GM12891 (cell line): ENCODE results near the gene BEND5.

Source experiments
- PAX5 ChIP-seq: IDR thresholded peaks from 2 replicates; pipeline ENCODE4 v1.6.1; 2011; ENCODE audit warnings: low read length, moderate library complexity, mild to moderate bottlenecking; ENCODE audit not compliant: insufficient read depth, severe bottlenecking
- POLR2A ChIP-seq: IDR thresholded peaks from 2 replicates; pipeline ENCODE4 v1.6.1; 2011; ENCODE audit warnings: low read depth, low read length, control low read depth
- POLR2AphosphoS5 ChIP-seq: IDR thresholded peaks from 2 replicates; pipeline ENCODE4 v1.6.1; 2011; ENCODE audit warnings: low read depth, low read length, control low read depth
- POU2F2 ChIP-seq: IDR thresholded peaks from 2 replicates; pipeline ENCODE4 v1.6.1; 2011; ENCODE audit warnings: low read depth, mild to moderate bottlenecking, control low read depth, low read length, moderate library complexity
- SPI1 ChIP-seq: IDR thresholded peaks from 2 replicates; pipeline ENCODE4 v1.6.1; 2011; ENCODE audit warnings: low read depth, low read length, control low read depth
- TAF1 ChIP-seq: IDR thresholded peaks from 2 replicates; pipeline ENCODE4 v1.6.1; 2011; ENCODE audit warnings: low read depth, low read length, control low read depth

DNA sequence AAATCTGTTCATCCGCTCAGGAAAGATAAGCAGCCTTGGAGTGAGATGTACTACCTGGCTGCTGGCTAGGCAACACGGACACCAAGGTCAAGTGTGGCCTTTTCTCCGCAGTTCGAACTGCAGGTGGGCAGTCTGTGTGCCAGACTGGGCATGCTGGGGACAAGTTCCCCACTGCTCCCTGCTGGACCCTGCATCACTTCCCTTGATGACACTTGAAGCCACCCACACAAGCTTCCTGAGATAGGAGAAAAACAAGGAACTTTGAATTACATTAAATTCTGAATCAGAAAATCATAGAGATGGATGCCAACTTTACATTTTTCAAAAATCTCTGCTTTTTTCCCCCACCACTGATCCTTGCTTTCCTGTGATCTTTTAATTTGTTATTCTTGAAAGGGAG lies 38.3 kb downstream of the BEND5 start:
- TF ChIP-seq POU2F2 (no peak), POLR2A (no peak), TAF1 (no peak), POLR2AphosphoS5 (no peak), SPI1 (no peak), PAX5 (no peak)
